ENCODE results near the gene CHCHD6.

Gene CHCHD6

GRCh38 chr3:126668450-126669401 lies 35.3 kb upstream of the CHCHD6 start:
- no peak for FAIRE-seq

- FAIRE-seq = no peak
Observed at GRCh38 chr3:126671521-126671920, 32.5 kb upstream of the CHCHD6 start.

DNA sequence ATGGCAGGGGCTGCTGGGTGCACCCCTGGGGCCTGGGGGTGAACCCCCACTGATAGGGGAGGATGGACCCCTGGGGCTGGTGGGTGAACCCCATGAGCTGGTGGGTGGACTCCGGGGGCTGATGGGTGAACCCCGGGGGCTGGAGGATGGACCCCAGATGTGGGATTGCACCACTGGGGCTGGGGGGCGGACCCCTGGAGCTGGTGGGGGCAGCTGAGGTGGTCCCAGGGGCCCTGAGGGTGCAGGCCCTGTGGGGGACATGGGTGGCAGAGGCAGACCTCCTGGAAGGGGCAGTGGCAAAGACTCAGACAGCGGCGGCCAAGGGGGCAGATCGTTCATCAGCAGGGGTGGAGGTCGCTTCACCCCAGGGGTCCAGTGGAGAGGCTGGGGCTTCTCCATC lies 31.7 kb upstream of the CHCHD6 start:
- no peak for FAIRE-seq

DNA sequence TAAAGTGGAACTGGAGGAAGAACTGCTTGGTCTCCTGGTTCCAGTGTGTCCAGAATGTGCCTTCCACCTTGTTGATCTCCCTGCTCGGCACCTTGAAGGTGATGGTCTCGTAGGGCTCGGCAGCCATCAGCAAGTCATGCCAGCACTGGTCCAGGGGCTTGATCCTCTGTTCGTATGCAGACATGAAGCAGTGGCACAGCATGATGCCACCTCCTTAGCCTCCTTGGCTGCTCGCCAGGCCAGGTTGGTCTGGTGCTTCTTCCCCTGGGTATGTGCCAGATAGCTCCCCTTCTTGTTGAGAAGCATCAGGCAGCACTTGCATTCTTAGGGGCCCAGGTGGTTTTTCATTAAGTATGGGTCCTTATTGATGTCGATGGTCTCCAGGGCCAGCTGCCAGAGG lies 31.3 kb upstream of the CHCHD6 start:
- no peak for FAIRE-seq

DNA sequence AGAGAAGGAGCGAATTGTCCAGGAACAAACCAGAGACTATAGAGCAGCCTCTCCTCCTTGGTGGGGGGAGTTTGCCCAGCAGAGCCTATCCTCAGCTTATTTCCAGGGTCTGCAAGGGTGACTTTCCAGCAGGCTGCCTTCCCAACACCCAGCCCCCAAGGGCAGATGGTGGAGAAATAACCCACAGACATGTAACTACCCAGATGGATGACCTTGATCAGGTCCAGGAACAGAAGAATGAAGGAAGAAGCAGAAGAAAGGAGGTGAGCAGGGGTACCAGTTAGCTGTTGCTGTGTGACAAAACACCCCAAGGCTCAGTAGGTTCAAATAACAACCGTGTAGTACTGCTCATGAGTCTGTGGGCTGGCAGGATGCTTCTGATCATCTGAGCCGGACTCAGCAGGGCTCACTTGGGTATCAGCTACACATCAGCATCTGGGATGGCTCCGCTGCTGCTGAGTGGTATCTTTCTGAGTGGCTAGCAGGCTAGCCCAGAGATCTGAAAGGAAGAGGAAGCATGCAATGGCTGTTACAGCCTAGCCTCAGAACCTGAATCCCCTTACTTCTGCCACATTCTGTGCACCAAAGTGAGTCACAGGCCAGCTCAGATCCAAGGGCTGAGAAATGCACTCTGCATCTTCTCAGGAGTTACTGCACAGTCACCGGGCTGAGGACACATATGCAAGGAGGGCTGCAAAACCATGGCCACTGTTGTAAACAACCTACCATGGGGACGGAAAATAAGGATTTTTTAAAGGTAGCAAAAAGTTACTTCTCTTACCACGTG lies 26.9 kb upstream of the CHCHD6 start:
- no peak for FAIRE-seq

- no peak for FAIRE-seq
Observed at GRCh38 chr3:126677862-126678503, 26.1 kb upstream of the CHCHD6 start.

DNA sequence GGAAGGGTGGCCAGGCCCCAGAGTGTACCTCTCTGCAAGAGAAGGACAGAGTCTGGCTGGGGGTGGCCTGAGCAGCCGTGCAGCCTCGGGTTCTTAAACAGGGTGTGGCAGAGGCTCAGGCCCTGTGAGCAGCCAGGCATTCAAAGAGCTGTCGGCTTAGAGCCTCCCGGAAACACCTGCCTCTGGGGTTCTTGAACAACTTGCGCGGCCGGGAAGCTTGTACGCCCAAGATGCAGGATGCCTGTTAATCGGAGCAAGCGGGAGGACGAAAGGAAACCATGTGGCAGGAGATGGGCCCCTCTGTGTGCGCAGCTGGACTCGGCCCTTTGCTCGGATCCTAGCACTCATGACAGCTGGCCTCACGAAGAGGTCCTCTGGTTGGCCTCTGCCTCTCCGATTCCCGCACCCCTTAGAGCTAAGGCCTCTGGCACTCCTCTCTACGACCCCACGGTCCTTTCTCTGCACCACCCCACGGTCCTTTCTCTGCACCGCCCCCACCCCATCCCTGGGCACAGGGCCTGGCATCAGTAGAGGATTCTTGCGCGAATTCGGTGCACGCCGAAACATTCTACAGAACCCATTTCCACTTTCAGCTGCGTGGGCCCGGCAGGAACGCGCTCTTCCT lies 25.2 kb upstream of the CHCHD6 start:
- no peak for FAIRE-seq

DNA sequence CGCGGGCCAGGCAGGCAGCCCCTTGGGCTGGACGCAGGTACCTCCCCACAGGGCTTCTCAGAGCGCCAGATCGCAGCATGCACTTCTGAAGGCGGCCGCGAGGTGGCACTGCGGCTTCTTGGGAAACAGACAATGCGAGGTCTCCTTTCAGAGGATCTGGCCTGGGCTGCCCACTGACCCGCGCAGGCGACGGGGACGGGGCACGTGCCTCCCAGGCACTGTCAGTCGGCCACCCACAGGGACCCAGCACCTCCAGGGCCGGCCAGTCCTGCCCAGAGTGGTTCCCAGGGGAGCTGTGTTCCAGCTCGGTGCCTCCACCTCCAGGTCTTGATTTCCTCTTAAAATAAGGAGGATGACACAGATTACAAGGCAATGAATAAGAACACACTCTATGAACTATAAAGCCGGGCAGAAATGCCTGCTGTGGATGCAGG lies 24.7 kb upstream of the CHCHD6 start:
- no peak for FAIRE-seq

- no peak for FAIRE-seq
Observed at GRCh38 chr3:126679831-126680666, 24.0 kb upstream of the CHCHD6 start.

GRCh38 chr3:126680667-126681055 lies 23.4 kb upstream of the CHCHD6 start:
- FAIRE-seq = no peak

DNA sequence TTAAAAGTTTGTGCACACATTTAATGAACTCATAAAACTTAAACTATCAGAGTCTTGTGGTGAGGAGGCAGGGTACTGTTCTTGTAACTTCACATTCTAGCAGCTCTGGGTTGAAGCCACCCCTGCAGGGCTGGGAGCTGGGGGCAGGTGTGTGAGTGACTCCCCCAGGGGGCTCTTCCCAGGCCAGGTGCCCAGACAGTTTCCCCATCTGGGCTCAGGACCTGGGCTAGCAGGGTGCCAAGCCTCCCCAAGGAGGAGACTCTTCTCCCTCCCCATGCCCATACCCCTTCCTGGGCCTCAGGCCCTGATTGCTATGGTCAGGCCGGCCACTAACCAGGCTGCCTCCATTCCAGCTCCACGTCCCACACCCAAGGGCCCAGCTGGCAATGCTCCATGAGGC lies 22.0 kb upstream of the CHCHD6 start:
- FAIRE-seq = no peak

DNA sequence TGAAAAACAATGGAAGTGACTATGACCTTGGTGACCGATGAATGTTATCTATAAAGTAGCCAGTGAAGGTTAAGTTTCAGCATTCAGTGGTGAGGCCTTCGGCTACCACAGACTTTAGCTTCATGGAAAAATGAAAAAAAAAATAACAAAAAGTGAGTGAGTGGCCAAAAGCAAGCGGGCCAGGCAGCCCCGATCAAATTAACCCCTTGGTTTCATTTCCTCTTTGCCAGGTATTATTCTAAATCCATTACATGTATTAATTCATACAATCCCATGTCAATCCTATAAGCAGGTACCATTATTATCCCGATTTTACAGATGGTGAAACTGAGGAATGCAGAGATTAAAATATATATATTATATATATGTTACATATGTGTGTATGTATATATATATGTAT lies 21.0 kb upstream of the CHCHD6 start:
- no peak for FAIRE-seq

- FAIRE-seq = no peak
Observed at GRCh38 chr3:126684218-126684751, 19.8 kb upstream of the CHCHD6 start.

DNA sequence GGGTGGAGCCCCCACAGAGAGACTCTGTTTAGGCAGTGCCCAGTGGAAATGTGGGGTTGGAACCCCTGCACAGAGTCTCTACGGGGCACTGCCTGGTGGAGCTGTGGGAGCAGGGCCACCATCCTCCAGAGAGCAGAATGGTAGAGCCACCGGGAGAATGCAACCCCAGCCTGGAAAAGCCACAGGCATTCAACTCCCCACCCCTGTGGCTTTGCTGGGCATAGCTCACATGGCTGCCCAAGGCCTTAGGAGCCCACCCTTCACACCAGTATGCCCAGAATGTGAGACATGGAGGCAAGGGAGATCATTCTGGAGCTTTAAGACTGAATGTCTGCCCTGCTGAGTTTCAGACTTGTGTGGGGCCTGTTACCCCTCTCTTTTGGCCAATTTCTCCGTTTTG lies 19.0 kb upstream of the CHCHD6 start:
- no peak for FAIRE-seq

GRCh38 chr3:126685493-126685892 lies 18.5 kb upstream of the CHCHD6 start:
- no peak for FAIRE-seq

GRCh38 chr3:126691765-126692164 lies 12.3 kb upstream of the CHCHD6 start:
- no peak for FAIRE-seq

DNA sequence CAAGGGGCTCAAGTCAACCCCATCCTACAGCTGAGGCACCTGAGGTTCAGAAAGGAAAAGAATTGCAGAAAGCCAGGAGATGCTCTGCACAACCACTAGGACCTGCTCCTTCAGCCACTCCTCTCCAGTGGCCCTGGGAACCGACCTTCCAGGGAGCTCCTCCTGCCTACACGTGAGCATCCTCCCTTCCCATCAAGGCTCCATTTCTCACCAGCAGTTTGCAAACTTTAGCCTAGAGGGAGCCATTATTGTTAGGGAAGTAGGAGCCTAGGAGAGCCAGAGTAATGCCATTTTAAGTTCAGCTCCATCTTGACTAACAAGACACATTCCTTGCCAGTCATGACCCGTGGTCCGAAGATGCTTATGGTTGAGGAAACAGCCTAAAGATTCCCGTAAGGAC lies 11.2 kb upstream of the CHCHD6 start:
- FAIRE-seq = no peak

- FAIRE-seq = no peak
Observed at GRCh38 chr3:126693921-126694320, 10.1 kb upstream of the CHCHD6 start.

DNA sequence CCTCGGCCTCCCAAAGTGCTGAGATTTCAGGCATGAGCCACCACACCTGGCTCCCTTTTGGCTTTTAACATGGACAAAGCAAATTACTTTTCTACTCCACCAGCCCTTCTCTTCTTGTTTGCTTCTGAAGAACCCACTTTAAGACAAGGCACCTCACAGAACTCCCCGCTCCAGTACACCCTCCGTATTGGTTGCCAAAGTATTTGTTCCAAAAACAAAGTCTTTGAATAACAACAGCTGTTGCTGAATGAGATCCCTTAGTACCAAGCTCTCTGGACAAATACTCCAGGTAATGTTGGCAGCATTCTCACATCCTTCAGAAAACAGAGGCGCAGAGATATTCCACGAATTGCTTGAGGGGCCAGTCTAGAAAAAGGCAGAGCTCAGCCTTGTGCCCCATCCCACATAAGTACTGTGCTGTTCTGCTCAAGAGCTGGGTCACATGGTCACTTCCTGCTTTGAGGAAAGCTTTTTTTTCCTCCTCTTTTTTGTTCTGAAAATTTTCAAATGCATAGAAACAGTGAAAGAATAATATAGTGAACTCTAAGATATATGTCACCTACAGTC lies 7.3 kb upstream of the CHCHD6 start:
- FAIRE-seq = no peak

DNA sequence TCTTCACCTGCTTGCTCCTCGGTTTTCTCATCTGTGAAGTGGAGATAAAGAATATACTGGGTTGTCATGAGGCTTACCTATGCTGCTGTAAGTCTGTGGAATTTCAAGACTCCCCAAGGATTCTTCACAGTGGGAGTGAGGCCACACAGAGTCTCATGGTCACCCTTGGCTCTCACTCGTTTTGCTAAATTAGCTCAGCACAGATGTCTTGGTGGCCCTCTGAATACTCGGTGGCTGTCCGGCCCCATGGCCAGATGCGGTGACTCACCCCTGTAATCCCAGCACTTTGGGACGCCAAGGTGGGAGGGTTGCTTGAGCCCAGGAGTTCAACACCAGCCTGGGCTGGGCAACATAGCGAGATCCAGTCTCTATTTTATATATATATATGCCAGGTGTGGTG lies 5.0 kb upstream of the CHCHD6 start:
- no peak for FAIRE-seq

DNA sequence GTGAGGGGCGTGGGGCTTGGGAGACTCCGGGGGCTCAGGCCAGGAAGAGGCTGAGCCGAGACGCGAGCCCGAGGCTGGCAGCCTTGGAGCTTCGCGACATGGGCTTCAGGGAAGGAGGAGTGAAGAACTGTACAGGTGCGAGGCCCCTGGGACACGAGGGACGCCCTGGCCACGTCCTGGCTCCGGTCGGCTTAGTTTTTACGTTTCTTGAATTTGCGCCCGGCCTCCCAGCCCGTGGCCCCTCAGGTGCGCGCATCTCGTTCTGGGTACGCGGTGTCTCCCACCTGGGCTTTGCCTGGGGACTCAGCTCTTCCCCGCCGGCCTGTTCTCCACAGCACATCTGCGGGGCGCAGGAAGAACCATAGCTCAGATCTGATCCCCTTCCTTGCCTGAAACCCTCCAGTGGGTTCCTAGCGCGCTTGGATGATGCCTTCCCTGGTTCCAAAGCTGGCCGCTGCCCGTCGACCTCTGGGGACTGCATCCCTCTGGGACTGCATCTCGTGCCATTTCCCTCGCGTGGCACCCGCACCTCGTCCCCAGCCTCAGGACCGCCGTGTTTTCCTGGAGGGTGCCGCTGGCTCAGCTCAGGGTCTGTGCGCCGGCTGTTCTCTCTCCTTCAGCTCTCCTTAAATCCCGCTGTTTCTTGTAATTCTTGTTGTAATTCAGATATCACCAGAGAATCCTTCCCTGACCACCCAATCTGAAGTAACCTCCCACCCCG lies 614 bp downstream of the CHCHD6 start:
- FAIRE-seq = no peak
